ENCODE results near the gene CAMTA1.
A peak's percentile ranks its signal among the peaks of the same experiment; 100 is the strongest.

CAMTA1 gene

DNA sequence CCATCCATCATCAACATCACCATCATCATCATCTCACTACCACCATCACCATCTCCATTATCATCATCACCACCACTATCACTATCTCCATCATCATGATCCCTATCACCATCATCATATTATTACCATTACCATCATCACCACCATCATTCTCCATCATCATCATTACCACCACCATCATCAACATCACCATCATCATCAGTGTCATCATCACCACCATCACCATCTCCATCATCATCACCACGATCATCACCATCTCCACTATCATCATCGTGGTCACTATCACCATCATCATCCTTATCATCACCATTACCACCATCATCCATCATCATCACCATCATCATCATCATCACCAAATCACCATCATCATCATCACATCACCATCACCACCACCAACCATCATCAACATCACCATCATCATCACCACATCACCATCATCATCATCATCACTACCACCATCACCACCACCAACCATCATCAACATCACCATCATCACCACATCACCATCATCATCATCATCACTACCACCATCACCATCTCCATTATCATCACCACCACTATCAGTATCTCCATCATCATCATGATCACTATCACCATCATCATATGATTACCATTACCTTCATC, 783.8 kb downstream of the CAMTA1 start:
- H3K9me3 ChIP-seq (replicated peaks in 1 of 11), result peaks cover 0 to 6% (median 0%) of the 10 kb centered on the region in 11 experiments; a peak in 1 of 22 replicates
- H3K4me2 ChIP-seq, result no peak overlapping the region
- no peak overlapping the region for H3K9ac ChIP-seq
- no peaks in the 10 kb centered on the region for H3K27me3 ChIP-seq
- no peaks in the 10 kb centered on the region for H4K20me1 ChIP-seq
- no peak for TF ChIP-seq Cebpa-rat (IDR thresholded peaks at IDR 0.05)
- no peak overlapping the region for H3K27ac ChIP-seq
- peaks cover 0 to 9% (median 0%) of the 10 kb centered on the region in 10 experiments; a peak in 2 of 20 replicates for H3K4me1 ChIP-seq
- H3K36me3 ChIP-seq, result no peaks in the 10 kb centered on the region
- no peak overlapping the region for H3K4me3 ChIP-seq

DNA sequence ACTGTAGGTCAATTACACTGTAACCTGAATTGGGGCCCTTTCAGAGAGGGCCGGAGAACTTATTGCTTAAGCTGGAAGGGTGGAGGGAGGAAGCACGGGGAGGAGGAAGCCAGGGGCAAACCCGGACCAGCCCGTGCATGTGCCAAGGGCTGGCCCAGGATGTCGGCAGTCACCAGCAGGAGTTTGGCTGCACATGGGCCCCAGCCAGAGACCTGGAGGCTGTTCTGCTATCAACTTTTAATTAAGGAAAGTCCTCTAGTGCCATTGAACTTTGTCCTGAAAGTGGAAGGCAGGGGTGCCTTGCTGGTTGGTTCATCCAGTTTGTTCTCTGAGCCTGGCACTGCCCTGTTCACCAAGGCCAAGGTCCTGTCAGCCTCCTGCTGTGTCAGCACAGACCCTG, 785.1 kb downstream of the CAMTA1 start:
- no peaks in the 10 kb centered on the region for H3K36me3 ChIP-seq
- no peak overlapping the region for H3K4me2 ChIP-seq
- no peak overlapping the region for H3K4me3 ChIP-seq
- TF ChIP-seq Cebpa-rat (IDR thresholded peaks at IDR 0.05), result no peak
- H3K9me3 ChIP-seq (replicated peaks in 1 of 11), result peaks cover 0 to 6% (median 0%) of the 10 kb centered on the region in 11 experiments; a peak in 1 of 22 replicates
- no peaks in the 10 kb centered on the region for H3K27me3 ChIP-seq
- H3K9ac ChIP-seq, result no peak overlapping the region
- H4K20me1 ChIP-seq, result no peaks in the 10 kb centered on the region
- peaks cover 2 to 18% (median 7%) of the 10 kb centered on the region in 10 experiments; a peak in 16 of 20 replicates for H3K4me1 ChIP-seq
- no peak overlapping the region for H3K27ac ChIP-seq

DNA sequence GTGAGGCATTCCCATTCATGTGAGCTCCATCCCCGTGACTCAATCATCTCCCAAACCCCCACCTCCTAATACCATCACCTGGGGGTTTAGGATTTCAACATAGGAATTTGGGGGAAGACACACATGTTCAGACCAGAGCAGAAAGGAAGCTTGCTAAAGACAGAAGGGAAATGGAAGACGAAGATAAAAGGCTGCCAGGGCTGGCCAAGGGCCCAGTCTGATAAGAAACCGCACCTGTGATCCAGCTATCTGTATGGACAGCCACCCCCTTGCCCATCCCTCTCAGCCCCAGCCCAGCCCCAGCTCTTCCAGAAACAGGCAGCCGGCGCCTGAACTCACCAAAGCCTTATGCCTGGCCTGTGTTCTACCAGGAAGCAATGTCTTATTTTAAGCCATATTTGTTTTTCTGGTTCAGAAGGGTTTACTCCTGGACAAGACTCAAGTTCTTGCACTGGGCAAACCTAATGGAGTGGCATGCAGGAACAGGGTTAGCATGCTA, 787.4 kb downstream of the CAMTA1 start:
- peak overlapping the region in 1 of 11 experiments; percentile 12; a peak in 1 of 22 replicates for H3K4me2 ChIP-seq
- peaks cover 0 to 6% (median 0%) of the 10 kb centered on the region in 11 experiments; a peak in 1 of 22 replicates for H3K9me3 ChIP-seq (replicated peaks in 1 of 11)
- H4K20me1 ChIP-seq, result no peaks in the 10 kb centered on the region
- no peak overlapping the region for H3K27ac ChIP-seq
- H3K4me1 ChIP-seq, result peaks cover 6 to 41% (median 30%) of the 10 kb centered on the region in 10 experiments; a peak in 17 of 20 replicates
- no peak for TF ChIP-seq Cebpa-rat (IDR thresholded peaks at IDR 0.05)
- H3K36me3 ChIP-seq, result no peaks in the 10 kb centered on the region
- no peak overlapping the region for H3K4me3 ChIP-seq
- H3K27me3 ChIP-seq, result no peaks in the 10 kb centered on the region
- H3K9ac ChIP-seq, result no peak overlapping the region

DNA sequence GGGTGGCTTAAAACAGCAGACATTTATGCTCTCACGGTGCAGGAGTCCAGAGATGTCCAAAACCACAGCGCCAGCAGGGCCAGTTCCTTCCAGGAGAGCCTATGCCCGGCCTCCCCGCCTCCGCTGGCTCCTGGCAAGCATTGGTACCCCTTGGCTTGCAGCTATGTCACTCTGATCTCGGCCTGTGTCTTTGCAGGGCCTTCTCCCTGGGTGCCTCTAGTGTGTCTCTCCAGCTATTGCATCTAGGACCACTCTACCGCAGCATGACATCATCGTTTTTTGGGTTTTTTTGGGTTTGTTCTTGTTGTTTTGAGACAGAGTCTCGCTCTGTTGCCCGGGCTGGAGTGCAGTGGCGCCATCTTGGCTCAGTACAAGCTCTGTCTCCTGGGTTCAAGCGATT, 788.2 kb downstream of the CAMTA1 start:
- TF ChIP-seq Cebpa-rat (IDR thresholded peaks at IDR 0.05), result no peak
- H3K27ac ChIP-seq, result no peak overlapping the region

DNA sequence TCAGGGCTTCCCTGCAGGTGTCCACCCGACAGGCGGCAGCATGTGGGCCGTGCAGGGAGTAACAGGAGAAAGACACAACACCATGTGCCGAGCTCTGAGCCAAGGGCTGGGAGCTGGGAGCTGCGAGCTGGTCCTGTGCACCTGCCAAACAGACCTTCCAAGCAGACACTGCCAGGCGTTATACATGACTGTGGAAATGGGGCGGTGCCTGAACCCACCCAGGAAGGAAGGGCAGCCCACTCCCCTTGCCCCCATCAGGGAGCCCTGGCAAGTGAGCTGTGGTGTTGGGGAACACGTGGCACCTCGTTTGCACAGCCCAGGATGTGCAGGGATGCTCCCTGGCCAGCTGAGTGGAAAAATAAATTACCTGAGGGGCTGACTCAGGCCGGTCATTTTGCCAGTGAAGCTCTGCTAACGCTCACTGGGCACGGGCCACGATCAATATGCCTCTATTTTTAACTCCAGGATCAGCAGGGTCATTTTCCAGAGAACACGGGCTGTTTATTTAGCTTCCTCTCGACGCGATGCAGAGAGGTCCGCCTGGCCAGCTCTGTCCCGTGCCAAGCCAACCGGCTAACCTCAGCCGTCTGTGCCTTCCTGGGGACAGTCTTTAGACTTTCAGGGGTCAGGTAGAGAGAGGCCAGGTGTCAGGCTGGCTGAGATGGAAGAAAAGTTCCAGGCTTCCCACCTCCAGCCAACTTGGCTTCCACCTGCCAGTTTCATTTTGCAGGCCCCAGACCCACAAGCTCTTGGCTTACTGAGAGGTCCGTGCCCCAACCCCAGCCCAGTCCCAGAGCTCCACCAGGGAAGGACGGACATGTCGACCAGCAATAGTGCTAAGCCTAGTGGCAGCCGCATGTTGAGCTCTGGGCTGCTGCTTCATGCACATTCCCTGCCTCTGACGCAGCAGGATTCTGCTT, 789.1 kb downstream of the CAMTA1 start:
- H3K9ac ChIP-seq, result no peak overlapping the region
- no peaks in the 10 kb centered on the region for H4K20me1 ChIP-seq
- no peaks in the 10 kb centered on the region for H3K9me3 ChIP-seq (replicated peaks in 1 of 11)
- H3K36me3 ChIP-seq, result no peaks in the 10 kb centered on the region
- peaks cover 6 to 55% (median 36%) of the 10 kb centered on the region in 10 experiments; a peak in 17 of 20 replicates for H3K4me1 ChIP-seq
- H3K4me2 ChIP-seq, result peak overlapping the region in 4 of 11 experiments; percentile 10 to 70 (median 66); a peak in 3 of 22 replicates
- TF ChIP-seq Cebpa-rat (IDR thresholded peaks at IDR 0.05), result no peak
- H3K4me3 ChIP-seq, result no peak overlapping the region
- H3K27ac ChIP-seq, result no peak overlapping the region
- H3K27me3 ChIP-seq, result no peaks in the 10 kb centered on the region

More for the DNA sequence above, 788.2 kb downstream of the CAMTA1 start:
- H3K27me3 ChIP-seq, result no peaks in the 10 kb centered on the region
- H3K9ac ChIP-seq, result no peak overlapping the region
- H3K9me3 ChIP-seq (replicated peaks in 1 of 11), result peaks cover 0 to 2% (median 0%) of the 10 kb centered on the region in 11 experiments; a peak in 1 of 22 replicates
- H3K4me2 ChIP-seq, result 0 out of 22 replicates have a peak overlapping the region, but pooled peaks of 1 of the 11 experiments have one; percentile 12
- H3K4me1 ChIP-seq, result peaks cover 6 to 48% (median 34%) of the 10 kb centered on the region in 10 experiments; a peak in 17 of 20 replicates
- H4K20me1 ChIP-seq, result no peaks in the 10 kb centered on the region
- H3K4me3 ChIP-seq, result no peak overlapping the region
- H3K36me3 ChIP-seq, result no peaks in the 10 kb centered on the region

DNA sequence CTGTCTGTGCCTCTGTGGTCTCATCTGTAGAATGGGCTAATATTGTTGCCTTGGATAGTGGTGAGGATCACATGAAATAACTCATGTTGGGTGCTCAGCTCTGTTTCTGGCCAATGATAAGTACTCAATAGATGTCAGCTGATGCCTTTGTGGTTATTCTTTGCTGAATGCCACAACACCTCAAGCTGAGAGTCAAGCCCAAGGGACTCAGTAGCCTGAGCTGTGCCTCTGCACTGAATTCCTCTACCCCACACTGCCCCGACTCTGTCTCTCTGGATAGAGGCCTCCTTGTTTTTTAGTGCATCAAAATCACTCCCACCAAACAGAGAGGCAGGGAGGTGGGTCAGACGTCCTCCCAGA, 789.8 kb downstream of the CAMTA1 start:
- TF ChIP-seq Cebpa-rat (IDR thresholded peaks at IDR 0.05), result no peak
- Histone ChIP-seq H3K9ac (no peak overlapping the region), H4K20me1 (no peaks in the 10 kb centered on the region), H3K4me3 (no peak overlapping the region), H3K9me3 (replicated peaks in 1 of 11) (no peaks in the 10 kb centered on the region), H3K4me2 (peak overlapping the region in 9 of 11 experiments; percentile 10 to 70 (median 58); a peak in 15 of 22 replicates), H3K27ac (no peak overlapping the region), H3K27me3 (no peaks in the 10 kb centered on the region), H3K4me1 (peaks cover 6 to 57% (median 36%) of the 10 kb centered on the region in 10 experiments; a peak in 17 of 20 replicates), H3K36me3 (no peaks in the 10 kb centered on the region)

DNA sequence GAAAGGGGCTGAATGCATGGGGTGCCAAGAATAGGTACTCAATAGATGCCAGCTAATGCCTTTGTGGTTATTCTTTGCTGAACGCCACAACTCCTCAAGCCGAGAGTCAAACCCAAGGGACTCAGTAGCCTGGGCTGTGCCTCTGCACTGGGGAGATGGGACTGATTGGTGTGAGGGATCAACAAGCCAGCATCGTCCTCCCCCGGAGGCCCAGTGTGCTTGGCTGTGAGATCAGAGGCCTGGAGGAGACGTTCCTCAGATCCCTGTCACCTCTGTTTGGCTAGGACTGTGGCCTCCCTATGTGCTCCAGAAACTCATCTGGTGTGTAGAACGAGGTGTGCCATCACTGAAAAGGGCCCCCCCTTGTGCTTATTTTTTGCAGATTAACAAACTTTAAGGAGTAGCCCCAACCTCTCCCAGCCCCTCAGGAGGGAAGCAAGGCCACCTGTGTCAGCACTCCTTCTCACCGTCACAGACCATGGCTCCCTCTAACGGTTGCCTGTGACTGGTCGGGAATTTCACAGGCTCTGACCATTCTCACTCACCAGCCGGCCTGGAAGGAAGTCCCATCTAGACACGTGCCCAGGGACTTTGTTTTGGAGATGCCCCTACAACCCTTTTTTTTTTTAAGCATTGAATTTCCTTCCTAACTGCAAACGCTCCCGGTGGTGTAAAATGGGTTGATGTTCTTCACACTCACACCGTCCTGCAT, 791.8 kb downstream of the CAMTA1 start:
- H3K27me3 ChIP-seq, result no peaks in the 10 kb centered on the region
- TF ChIP-seq Cebpa-rat (IDR thresholded peaks at IDR 0.05), result no peak
- H3K9me3 ChIP-seq (replicated peaks in 1 of 11), result peaks cover 0 to 2% (median 0%) of the 10 kb centered on the region in 11 experiments; a peak in 1 of 22 replicates
- no peaks in the 10 kb centered on the region for H4K20me1 ChIP-seq
- no peak overlapping the region for H3K4me3 ChIP-seq
- H3K4me1 ChIP-seq, result peaks cover 12 to 77% (median 57%) of the 10 kb centered on the region in 10 experiments
- no peak overlapping the region for H3K9ac ChIP-seq
- H3K27ac ChIP-seq, result no peak overlapping the region
- no peaks in the 10 kb centered on the region for H3K36me3 ChIP-seq
- peak overlapping the region in 8 of 11 experiments; percentile 16 to 70 (median 60); a peak in 16 of 22 replicates for H3K4me2 ChIP-seq

DNA sequence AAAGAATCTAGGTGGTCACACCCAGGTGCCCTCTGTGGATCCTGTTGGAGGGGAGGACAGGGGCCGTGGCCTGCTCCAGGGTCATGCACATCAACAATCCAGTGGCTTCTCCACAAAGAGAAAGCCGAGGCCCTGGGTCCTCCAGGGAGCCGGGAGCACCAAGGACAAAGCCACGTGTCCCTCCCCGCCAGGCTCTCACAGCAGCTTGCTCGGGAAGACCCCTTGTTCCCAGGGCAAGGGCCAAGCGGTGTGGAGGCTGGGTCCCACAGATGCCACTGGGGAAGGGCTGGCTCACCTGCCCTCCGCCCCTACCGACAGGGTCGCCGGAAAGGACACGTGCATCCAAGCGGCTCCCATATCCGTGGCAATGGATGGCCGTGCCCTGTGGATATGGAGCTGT, 793.0 kb downstream of the CAMTA1 start:
- H3K4me2 ChIP-seq, result peak overlapping the region in 5 of 11 experiments; percentile 2 to 70 (median 65); a peak in 5 of 22 replicates
- H3K4me3 ChIP-seq, result no peak overlapping the region

More for the DNA sequence above, 793.0 kb downstream of the CAMTA1 start:
- Histone ChIP-seq H3K9me3 (replicated peaks in 1 of 11) (peaks cover 0 to 8% (median 0%) of the 10 kb centered on the region in 11 experiments; a peak in 3 of 22 replicates), H3K36me3 (no peaks in the 10 kb centered on the region), H3K9ac (no peak overlapping the region), H3K4me1 (peaks cover 12 to 88% (median 63%) of the 10 kb centered on the region in 10 experiments), H3K27me3 (no peaks in the 10 kb centered on the region), H4K20me1 (no peaks in the 10 kb centered on the region), H3K27ac (no peak overlapping the region)
- TF ChIP-seq Cebpa-rat (IDR thresholded peaks at IDR 0.05), result no peak

Data from BLaER1 treated with 17β-estradiol and CSF1 and Interleukin-3, amounts not matched to agents 10 nM and 100 nM (cell line).